Measurements from ENCODE around the gene AUTS2.

- TF ChIP-seq CTCF (IDR thresholded peaks at IDR 0.05; ENCODE audit: low read length) = no peak
- TF ChIP-seq EZH2 (IDR thresholded peaks at IDR 0.05; ENCODE audit: borderline replicate concordance, low read length) = no peak
These were observed 94.8 kb downstream of the AUTS2 start for GRCh38 chr7:69693042-69693441.

Data from OCI-LY1 (cell line).